Ecto neural progenitor cell (in vitro differentiated cells): ENCODE results near the gene MAP3K20.
"Not testable (repeated sequence)": the region's sequence is repeated elsewhere in the genome, so short reads cannot be mapped to it uniquely, and the experiment has no call there.

Experiments
- DNase-seq: peaks from one replicate; pipeline ENCODE4 v3.0.0-alpha.2; 2018; ENCODE audit warnings: low spot score

Gene MAP3K20

DNA sequence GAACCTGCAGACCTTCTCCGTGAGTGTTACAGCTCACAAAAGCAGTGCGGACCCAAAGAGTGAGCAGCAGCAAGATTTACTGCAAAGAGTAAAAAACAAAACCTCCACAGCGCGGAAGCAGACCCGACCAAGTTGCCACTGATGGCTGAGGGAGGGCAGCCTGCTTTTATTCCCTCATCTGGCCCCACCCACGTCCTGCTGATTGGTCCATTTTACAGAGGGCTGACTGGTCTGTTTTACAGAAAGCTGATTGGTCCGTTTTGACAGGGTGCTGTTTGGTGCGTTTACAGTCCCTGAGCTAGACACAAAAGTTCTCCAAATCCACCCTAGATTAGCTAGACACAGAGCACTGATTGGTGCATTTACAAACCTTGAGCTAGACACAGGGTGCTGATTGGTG, 206.3 kb downstream of the MAP3K20 start:
- not testable (repeated sequence) for DNase-seq

DNA sequence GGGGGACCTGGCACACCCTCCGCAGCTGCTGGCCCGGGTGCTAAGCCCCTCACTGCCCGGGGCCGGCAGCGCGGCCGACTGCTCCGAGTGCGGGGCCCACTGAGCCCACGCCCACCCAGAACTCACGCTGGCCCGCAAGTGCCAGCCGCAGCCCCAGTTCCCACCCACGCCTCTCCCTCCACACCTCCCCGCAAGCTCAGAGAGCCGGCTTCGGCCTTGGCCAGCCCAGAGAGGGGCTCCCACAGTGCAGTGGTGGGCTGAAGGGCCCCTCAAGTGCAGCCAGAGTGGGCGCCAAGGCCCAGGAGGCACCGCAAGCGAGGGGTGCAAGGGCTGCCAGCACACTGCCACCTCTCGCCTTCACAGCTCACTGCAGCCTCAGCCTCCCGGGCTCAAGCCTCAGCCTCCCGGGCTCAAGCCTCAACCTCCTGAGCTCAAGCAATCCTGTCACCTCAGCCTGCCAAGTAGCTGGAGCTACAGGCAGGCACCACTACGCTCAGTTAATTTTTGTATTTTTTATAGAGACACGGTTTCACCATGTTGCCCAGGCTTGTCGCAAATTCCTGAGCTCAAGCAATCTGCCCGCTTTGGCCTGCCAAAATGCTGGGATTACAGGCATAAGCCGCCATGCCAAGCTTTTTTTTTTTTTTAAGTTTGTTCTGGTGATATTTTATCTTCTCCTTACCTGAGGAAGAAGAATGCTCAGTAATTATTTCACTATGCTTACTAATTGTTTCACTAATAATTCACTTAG, 207.3 kb downstream of the MAP3K20 start:
- DNase-seq, result no peak

DNA sequence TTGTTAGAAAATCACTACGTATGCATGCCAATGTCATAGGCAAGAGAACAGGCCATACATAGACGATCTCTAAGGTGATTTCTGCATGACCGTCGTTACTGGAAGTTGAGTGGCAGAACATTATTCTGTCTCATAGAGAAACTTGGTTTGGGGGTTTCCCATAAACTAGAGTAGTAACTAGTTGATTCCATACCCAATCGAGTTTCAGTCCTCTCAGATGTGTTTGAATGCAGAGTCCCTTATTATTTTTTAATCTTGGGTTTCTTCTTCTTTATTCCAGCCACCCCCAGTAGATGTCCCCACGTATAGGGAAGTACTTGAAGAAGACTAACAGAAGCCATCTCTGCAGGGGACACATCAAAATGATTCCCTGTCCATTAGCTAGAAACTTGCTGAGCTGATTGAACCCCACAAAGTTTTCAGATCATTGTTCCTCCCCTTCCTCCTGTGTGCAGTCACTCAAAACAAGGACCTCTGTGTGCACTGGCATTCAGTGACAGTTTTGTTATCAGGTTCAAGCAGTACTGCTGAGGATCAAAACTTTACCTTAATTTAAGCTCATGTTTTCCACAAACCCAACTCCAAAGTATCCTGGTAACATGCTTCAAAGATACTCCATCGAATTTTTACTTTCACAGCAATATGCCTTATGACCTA, 210.6 kb downstream of the MAP3K20 start:
- DNase-seq, result no peak

DNA sequence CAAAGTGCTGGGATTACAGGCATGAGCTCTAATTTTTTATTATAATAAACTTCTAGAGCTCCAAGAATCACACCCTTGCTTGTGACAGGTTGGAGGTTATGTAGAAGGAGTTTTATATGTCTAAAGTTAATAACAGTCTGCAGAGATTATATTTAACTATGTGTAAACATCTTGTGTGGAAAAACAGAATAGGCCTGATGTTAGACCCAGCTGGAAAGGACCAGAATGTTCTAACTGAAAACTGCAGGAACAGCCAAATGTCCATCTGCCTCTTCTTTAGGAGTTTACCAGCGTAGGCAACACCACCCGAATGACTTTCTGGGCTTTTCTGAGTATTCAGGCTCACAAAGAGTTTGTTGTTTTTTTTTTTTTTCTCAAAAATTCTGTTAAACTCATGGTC, 211.9 kb downstream of the MAP3K20 start:
- no peak for DNase-seq

DNA sequence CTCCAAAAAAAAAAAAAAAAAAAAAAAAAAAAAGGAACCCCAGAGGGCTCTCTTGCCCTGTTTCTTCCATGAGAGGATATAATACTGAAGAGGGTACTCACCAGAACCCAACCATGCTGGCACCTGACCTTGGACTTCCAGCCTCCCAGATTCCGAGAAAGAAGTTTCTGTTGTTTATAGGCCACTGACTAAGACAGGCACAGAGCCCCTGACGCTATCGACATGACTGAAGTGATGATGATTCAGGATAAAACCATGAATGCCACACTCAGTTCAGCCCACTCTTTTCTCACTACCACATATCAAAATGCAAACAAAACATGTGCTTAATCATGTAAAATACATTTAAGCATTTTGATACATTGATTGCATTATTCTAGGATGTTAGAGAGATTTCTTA, 212.9 kb downstream of the MAP3K20 start:
- DNase-seq, result no peak

DNA sequence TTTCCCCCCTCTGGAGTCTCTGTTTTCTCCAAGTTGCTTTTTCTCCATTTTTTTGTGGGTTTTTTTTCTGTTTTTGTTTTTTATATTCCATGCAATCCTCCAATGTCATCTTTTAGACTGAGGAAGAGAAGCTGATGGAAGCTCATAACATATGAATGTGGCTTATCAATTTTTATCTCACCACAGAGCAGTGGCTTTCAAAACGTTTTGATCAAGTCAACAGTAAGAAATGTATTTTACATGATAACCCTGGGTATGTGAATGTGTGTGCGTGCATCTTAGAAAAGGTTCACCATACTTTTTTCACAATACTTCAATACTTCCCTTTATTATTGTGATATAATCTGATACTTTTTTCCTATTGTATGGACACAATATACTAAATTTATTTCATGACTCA, 214.4 kb downstream of the MAP3K20 start:
- no peak for DNase-seq

DNA sequence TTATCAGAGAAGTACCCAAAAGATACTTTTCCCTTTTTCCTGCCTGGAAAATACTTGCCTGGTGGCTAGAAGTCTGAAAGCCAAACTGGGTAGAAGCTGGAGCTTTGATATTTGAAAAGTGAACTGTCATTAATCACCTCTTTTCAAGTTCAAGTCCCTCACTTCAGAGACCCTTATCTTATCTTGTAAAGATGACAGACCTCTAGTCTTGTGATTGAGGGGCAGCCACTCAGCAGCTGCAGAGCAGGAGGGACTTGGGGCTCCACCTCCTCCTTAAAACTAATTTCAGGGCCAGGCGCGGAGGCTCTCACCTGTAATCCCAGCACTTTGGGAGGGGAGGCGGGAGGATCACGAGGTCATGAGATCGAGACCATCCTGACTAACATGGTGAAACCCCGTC, 214.9 kb downstream of the MAP3K20 start:
- no peak for DNase-seq

DNA sequence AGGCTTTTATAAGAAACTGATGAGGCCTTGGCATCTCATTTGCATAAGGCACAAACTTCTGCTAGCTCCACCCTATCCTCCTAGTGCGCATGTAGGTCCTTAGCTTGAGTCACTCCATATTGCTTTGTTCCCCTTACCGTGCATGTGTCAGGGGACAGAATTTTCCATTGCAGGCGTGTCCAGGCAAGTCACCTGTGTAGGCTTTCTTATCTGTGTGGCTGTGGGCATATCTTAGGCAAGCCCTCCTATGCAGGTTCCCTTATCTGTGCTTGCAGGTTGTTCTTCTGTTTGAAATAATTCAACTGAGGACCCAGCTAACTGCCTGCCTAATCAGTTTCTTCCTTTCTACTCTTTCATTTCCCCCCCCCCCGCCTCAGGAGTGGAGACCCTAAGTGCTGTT, 215.8 kb downstream of the MAP3K20 start:
- DNase-seq, result no peak

DNA sequence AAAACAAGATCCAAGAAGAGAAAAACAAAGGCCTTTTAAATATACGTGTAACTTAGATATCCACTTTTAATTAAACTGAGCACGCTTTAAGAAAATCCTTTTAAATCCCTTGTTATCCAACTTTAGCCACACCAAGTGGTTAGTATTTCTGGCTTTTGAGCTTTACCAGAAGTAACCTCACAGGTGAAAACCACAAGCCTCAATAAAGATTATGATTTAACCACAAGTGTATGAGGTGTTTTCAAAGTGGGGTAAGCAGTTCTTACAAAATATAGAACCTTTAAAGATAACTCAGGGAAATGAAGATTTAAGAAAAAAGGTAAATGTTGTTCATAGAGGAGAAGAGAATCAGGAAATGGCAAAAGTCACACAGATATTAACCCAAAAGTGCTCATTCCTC, 220.6 kb downstream of the MAP3K20 start:
- no peak for DNase-seq

DNA sequence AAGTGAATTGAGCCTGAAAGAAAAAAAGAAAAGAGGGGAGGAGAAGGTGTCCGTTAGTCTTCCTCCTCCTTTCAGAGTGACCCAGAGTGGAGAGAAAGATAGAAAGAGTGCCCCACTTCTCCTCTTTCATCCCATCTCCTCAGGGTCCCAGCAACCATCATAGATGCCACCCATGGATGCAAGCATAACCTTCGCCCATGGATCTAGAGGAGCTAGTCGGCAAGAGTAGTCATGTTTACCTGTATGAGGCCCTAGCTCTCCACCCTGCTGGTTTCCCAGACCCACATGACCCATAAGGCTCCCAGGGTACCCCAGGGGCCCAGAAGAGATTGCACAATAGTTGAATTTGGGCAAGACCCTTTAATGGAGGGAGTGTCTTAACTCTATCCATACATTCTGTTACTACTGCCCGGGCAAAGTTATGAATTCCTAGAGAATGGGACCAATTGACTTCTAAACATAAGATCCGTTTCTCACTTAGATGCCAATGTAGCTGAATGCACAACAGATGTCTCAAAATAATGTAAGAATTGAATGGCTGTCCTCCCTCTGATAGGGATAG, 223.0 kb downstream of the MAP3K20 start:
- DNase-seq, result no peak

DNA sequence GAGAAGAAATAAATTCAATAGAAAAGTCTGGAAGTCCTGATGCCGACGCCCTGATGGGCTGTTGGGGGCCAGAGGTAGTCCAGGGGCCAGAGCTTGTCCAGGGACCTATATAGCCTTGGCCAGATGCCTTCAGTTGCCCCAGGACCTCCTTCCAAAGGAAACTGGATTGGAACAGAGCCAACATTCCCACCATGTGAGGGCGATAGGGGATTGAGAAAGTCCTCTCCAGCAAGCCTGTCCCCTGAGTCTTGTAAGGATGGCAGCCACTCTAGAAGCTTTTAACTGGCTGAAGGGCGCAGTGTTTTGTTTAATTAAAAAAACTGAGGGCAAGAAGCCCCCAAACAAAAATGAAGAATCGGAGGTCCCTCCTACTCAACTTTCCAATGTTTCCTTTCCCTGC, 224.1 kb downstream of the MAP3K20 start:
- no peak for DNase-seq

DNA sequence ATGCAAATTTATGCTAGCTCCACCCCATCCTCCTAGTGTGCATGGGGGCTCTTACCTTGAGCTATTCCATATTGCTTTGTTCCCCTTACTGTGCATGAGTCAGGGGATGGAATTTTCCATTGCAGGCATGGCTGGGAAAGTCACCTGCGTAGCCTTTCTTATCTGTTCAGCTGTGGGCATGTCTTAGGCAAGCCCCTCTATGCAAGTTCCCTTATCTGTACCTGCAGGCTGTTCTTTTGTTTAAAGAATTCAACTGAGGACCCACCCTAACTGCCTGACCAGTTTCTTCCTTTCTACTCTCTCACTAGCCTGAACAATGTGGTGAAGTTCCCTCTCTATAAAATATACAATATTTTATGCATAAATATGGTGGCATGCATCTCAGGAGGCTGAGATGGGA, 224.8 kb downstream of the MAP3K20 start:
- DNase-seq, result no peak

DNA sequence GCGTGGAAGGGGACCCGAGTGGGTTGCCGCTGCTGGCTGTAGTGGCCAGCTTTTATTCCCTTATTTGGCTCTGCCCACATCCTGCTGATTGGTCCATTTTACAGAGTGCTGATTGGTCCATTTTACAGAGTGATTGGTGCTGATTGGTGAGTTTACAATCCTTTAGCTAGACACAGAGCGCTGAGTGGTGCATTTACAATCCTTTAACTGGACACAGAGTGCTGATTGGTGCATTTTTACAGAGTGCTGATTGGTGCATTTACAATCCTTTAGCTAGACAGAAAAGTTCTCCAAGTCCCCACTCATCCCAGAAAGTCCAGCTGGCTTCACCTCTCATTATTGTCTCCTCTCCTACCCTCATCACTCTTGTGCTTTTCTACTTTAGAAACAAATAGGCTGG, 225.9 kb downstream of the MAP3K20 start:
- not testable (repeated sequence) for DNase-seq

DNA sequence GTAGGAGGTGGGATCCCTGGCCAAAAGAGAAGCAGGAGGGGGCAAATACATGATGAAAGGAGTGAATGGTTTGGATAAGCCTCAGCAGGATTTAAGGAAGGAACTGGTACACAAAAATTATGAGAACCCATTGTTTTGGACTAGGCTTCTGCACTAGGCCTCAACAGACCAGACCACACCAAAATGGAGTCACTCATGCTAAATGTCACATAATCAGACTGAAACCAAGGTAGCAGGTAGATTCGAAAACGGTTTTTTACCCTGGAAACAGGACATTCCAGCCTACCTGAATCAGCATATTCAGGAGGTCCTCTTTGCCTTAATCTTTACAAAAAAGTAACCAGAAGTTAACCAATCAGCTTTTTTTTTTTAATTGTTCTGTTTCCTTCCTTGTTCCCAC, 229.7 kb downstream of the MAP3K20 start:
- no peak for DNase-seq

DNA sequence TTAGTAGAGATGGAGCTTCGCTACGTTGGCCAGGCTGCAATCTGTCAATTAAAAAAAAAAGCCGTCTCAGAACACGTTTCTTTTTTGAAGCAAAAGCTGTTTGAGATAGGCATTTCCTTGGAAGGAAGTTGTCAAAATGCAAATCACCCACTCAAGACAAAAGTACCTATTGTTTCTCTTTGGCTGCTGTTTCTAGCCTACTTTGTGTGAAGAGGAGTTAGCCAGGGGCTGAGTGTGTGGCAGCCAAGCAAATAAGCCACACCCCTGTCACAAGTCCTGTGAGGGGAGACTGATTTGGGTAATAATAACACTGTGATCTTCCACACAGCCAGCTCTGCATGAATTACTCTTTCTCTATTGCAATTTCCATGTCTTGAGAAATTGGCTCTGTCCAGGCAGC, 231.6 kb downstream of the MAP3K20 start:
- DNase-seq, result no peak

DNA sequence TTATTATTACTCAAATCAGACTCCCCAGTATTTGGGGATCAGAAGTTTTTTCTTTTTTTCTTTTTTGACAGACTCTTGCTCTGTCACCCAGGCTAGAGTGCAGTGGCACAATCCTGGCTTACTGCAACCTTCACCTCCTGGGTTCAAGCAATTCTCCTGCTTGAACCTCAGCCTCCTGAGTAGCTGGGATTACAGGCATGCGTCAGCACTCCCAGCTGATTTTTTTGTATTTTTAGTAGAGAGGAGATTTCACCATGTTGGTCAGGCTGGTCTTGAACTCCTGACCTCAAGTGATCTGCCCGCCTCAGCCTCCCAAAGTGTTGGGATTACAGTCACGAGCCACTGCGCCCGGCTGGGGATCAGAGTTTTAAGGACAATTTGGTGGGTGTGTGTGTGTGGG, 233.7 kb downstream of the MAP3K20 start:
- DNase-seq, result not testable (repeated sequence)

DNA sequence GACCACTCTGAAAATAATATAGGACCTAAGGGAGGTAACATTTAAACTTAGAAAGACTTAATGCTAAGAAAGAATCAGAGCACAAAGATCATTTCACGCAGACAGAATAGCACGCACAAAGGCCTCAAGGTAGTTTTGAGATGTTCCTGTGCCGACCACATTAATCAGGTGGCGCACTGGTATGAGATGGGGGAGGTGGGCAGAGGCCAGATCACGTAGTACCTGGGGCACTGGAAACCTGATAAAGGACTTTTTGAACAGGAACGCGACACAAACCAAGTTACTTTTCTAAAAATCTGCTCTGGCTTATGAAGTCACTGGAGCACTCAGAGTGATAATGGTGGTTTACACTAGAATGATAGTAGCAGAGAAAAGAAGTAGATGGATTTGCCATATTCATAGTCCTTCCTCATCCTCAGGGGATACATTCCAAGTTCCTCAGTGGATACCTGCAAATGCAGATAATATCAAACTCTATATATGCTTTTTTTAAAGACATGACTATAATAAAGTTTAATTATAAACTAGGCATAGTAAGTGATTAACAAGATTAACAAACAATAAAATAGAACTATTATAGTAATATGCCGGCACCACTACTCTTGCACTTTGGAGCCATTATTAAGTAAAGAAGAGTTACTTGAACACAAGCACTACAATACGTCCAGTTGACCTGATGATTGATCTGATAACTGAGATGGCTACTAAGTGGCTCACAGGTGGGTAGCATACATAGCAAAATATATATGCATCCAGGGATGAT, 236.4 kb downstream of the MAP3K20 start:
- no peak for DNase-seq
